ENCODE data around the gene CCDC97. TPM values are rescaled to one million over a fixed set of nuclear protein-coding genes. Genes with fewer than 3 reads are reported as not detected.
A peak's percentile ranks its signal among the peaks of the same experiment; 100 is the strongest.

CCDC97 gene
- total RNA-seq, 1 experiment from 2014 or later = 23.0 TPM

DNA sequence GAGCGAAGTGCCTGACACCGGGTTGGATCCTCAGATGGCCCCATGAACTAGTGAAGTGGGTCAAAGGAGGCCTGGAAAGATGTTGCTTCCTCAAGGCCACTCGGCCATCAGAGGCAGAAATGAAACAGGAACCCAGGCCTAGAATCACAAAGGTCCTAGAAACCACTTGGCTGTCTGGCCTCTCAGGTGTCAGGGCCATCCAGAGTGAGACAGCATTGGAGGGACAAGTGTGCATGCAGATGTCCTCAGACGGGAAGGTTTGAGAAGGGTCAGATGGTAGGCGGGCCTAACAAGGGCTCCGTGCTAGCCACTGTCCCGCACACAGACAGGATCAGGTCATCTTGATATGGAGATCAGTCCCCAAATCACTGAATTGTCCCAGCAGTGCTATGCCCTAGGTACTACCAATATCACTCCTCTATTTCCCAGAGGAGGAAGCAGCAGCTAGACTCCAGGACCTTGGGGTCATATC, 14.3 kb downstream of the CCDC97 start:
- TSS peak; percentile 36 for BruUV-seq (replicated peaks)
- intact Hi-C loops (cut with micrococcal nuclease) = loop anchor here (5.0 kb wide), 1 partner anchor 248 kb away; no protein-coding TSS in a partner anchor
- peaks cover 9 to 15% of the 10 kb centered on the region in 2 experiments; a peak in 2 of 4 replicates for H3K36me3 ChIP-seq (ENCODE audit: control insufficient read depth in 1 of 2, insufficient read depth in 2 of 2, low read length in 2 of 2)
- H3K79me2 ChIP-seq (ENCODE audit: insufficient read depth, low read length) = no peaks in the 10 kb centered on the region
- RAD21 ChIA-PET (ENCODE audit: low non-redundant PET in 1 of 2, low total read pairs in 2 of 2, uncharacterized antibody in 2 of 2, unreplicated experiment in 2 of 2) = no interaction called here
- H3K4me1 ChIP-seq (ENCODE audit: control insufficient read depth in 1 of 2, insufficient read depth in 2 of 2, low read length in 2 of 2) = peaks cover 8 to 39% of the 10 kb centered on the region in 2 experiments; a peak in 3 of 4 replicates
- DNase-seq (ENCODE audit: low read depth, low spot score) (no peak), ATAC-seq (no peak)
- H3K4me2 ChIP-seq (ENCODE audit: low read length) = no peak overlapping the region
- POLR2A ChIA-PET = no interaction called here
- no peaks in the 10 kb centered on the region for H3K9me2 ChIP-seq (ENCODE audit: insufficient read depth)
- CTCF ChIA-PET = no interaction called here
- no peaks in the 10 kb centered on the region for H3K9me3 ChIP-seq (ENCODE audit: control insufficient read depth in 1 of 2, insufficient read depth in 1 of 2, low read depth in 1 of 2, low read length in 2 of 2)
- no peak overlapping the region for H2AFZ ChIP-seq (ENCODE audit: low read depth, low read length, poor library complexity, severe bottlenecking)
- no peaks in the 10 kb centered on the region for H3K27me3 ChIP-seq (ENCODE audit: insufficient read depth, low read length)
- H3K27ac ChIP-seq (ENCODE audit: low read depth, low read length) = no peak overlapping the region
- no peaks in the 10 kb centered on the region for H4K20me1 ChIP-seq (ENCODE audit: insufficient read depth)
- TF ChIP-seq CBX3 (IDR thresholded peaks at IDR 0.05; ENCODE audit: low read depth) (no peak), RAD21 (IDR thresholded peaks at IDR 0.05; ENCODE audit: low read depth) (no peak), EGR1 (IDR thresholded peaks at IDR 0.05; ENCODE audit: low read depth) (no peak), EZH2phosphoT487 (IDR thresholded peaks at IDR 0.05; ENCODE audit: borderline replicate concordance) (no peak), JUND (IDR thresholded peaks at IDR 0.05) (no peak), EZH2 (IDR thresholded peaks at IDR 0.05) (no peak), SRF (IDR thresholded peaks at IDR 0.05; ENCODE audit: low read depth) (no peak), ZFX (IDR thresholded peaks at IDR 0.05) (no peak), CEBPB (IDR thresholded peaks at IDR 0.05; ENCODE audit: low read depth) (no peak), SIN3A (IDR thresholded peaks at IDR 0.05; ENCODE audit: low read depth) (no peak), ELF1 (IDR thresholded peaks at IDR 0.05; ENCODE audit: borderline replicate concordance, low read depth) (no peak)
- TF ChIP-seq, protein P1, sequence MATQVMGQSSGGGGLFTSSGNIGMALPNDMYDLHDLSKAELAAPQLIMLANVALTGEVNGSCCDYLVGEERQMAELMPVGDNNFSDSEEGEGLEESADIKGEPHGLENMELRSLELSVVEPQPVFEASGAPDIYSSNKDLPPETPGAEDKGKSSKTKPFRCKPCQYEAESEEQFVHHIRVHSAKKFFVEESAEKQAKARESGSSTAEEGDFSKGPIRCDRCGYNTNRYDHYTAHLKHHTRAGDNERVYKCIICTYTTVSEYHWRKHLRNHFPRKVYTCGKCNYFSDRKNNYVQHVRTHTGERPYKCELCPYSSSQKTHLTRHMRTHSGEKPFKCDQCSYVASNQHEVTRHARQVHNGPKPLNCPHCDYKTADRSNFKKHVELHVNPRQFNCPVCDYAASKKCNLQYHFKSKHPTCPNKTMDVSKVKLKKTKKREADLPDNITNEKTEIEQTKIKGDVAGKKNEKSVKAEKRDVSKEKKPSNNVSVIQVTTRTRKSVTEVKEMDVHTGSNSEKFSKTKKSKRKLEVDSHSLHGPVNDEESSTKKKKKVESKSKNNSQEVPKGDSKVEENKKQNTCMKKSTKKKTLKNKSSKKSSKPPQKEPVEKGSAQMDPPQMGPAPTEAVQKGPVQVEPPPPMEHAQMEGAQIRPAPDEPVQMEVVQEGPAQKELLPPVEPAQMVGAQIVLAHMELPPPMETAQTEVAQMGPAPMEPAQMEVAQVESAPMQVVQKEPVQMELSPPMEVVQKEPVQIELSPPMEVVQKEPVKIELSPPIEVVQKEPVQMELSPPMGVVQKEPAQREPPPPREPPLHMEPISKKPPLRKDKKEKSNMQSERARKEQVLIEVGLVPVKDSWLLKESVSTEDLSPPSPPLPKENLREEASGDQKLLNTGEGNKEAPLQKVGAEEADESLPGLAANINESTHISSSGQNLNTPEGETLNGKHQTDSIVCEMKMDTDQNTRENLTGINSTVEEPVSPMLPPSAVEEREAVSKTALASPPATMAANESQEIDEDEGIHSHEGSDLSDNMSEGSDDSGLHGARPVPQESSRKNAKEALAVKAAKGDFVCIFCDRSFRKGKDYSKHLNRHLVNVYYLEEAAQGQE (IDR thresholded peaks at IDR 0.05; ENCODE audit: low read depth) = no peak
- TF ChIP-seq, protein P2, sequence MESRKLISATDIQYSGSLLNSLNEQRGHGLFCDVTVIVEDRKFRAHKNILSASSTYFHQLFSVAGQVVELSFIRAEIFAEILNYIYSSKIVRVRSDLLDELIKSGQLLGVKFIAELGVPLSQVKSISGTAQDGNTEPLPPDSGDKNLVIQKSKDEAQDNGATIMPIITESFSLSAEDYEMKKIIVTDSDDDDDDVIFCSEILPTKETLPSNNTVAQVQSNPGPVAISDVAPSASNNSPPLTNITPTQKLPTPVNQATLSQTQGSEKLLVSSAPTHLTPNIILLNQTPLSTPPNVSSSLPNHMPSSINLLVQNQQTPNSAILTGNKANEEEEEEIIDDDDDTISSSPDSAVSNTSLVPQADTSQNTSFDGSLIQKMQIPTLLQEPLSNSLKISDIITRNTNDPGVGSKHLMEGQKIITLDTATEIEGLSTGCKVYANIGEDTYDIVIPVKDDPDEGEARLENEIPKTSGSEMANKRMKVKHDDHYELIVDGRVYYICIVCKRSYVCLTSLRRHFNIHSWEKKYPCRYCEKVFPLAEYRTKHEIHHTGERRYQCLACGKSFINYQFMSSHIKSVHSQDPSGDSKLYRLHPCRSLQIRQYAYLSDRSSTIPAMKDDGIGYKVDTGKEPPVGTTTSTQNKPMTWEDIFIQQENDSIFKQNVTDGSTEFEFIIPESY (IDR thresholded peaks at IDR 0.05; ENCODE audit: extremely low read depth, insufficient replicate concordance, low read length) = no peak
- no peak overlapping the region for H3K9ac ChIP-seq (ENCODE audit: low read length)
- no peak overlapping the region for H3K4me3 ChIP-seq (replicated peaks in 1 of 2; ENCODE audit: low read depth in 1 of 2, low read length in 2 of 2)

All from HCT116 (cell line).